Embryonic facial prominence (tissue), 1 donor: ENCODE data around the gene COX7A1.
"Not testable (repeated sequence)": the region's sequence is repeated elsewhere in the genome, so short reads cannot be mapped to it uniquely, and the experiment has no call there.

Experiments
- DNase-seq: peaks from one replicate; pipeline ENCODE4 v3.0.0-alpha.2; 2016; ENCODE audit errors: extremely low spot score

The COX7A1 gene

GRCh38 chr19:36141039-36141927 is 11.0 kb downstream of the COX7A1 start:
- DNase-seq = peak; percentile 75

GRCh38 chr19:36140304-36141038 is 11.8 kb downstream of the COX7A1 start:
- DNase-seq = peak; percentile 38

GRCh38 chr19:36139473-36140303 is 12.6 kb downstream of the COX7A1 start, which contains the start of gene CAPNS1:
CAPNS1 (plus strand) TSS chr19:36140066; CDS start chr19:36141012, 946 bp downstream.
- peak; percentile 92 for DNase-seq

GRCh38 chr19:36139120-36139472 is 13.2 kb downstream of the COX7A1 start:
- DNase-seq = no peak

GRCh38 chr19:36136964-36137686 is 15.1 kb downstream of the COX7A1 start:
- no peak for DNase-seq

GRCh38 chr19:36134867-36135266 is 17.4 kb downstream of the COX7A1 start:
- not testable (repeated sequence) for DNase-seq

GRCh38 chr19:36131221-36131620 is 21.0 kb downstream of the COX7A1 start:
- not testable (repeated sequence) for DNase-seq

- DNase-seq = no peak
These were observed 23.9 kb downstream of the COX7A1 start for GRCh38 chr19:36128392-36128736.

- DNase-seq = no peak
These were observed 26.7 kb downstream of the COX7A1 start for GRCh38 chr19:36125557-36125956.

GRCh38 chr19:36121486-36122124 is 30.6 kb downstream of the COX7A1 start:
- DNase-seq = no peak

- no peak for DNase-seq
These were observed 31.3 kb downstream of the COX7A1 start for GRCh38 chr19:36120984-36121358.

GRCh38 chr19:36120092-36120983 is 31.9 kb downstream of the COX7A1 start:
- DNase-seq = no peak

GRCh38 chr19:36116344-36116637 is 36.0 kb downstream of the COX7A1 start:
- no peak for DNase-seq

- DNase-seq = no peak
These were observed 36.5 kb downstream of the COX7A1 start, which contains the start of gene TBCB for GRCh38 chr19:36115453-36116343. TBCB (plus strand) TSS chr19:36115468; CDS start chr19:36115561, 93 bp downstream.

GRCh38 chr19:36114721-36115452 is 37.4 kb downstream of the COX7A1 start, which contains the start of gene POLR2I:
POLR2I (minus strand) TSS chr19:36114875; CDS start chr19:36114856, 19 bp downstream.
- peak; percentile 99 for DNase-seq

GRCh38 chr19:36113894-36114720 is 38.1 kb downstream of the COX7A1 start:
- no peak for DNase-seq

GRCh38 chr19:36113425-36113824 is 38.8 kb downstream of the COX7A1 start:
- no peak for DNase-seq
